PC-3 (cell line): ENCODE measurements around the gene ZNF322.

Experiments used
- EZH2 ChIP-seq: fragments of 300-600 bp; sonication (generic); IDR thresholded peaks from one replicate; pipeline ENCODE4 v1.6.1; 2017; ENCODE audit warnings: antibody characterized with exemption, mild to moderate bottlenecking, low read length; ENCODE audit not compliant: unreplicated experiment
- TF ChIP-seq, protein P1 (sequence below): fragments of 300-600 bp; sonication (generic); conservative IDR thresholded peaks from 2 replicates; pipeline ENCODE4 v1.5.1; 2017; ENCODE audit warnings: antibody characterized with exemption, low read depth, mild to moderate bottlenecking, low read length

DNA sequence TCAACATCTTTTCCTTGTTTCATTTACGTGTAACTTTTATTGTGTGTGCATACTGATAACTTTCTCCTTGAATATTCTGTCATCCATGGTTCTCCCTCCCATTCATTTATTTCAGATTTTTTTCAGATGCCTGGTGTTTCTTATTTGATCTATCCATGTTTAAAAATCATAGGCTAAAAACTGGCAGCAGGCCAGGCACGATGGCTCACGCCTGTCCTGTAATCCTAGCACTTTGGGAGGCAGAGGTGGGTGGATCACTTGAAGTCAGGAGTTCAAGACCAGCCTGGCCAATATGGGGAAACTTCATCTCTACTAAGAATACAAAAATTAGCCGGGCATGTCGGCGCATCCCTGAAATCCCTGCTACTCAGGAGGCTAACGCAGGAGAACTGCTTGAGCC, 31.7 kb downstream of the ZNF322 start:
- TF ChIP-seq, protein P1, sequence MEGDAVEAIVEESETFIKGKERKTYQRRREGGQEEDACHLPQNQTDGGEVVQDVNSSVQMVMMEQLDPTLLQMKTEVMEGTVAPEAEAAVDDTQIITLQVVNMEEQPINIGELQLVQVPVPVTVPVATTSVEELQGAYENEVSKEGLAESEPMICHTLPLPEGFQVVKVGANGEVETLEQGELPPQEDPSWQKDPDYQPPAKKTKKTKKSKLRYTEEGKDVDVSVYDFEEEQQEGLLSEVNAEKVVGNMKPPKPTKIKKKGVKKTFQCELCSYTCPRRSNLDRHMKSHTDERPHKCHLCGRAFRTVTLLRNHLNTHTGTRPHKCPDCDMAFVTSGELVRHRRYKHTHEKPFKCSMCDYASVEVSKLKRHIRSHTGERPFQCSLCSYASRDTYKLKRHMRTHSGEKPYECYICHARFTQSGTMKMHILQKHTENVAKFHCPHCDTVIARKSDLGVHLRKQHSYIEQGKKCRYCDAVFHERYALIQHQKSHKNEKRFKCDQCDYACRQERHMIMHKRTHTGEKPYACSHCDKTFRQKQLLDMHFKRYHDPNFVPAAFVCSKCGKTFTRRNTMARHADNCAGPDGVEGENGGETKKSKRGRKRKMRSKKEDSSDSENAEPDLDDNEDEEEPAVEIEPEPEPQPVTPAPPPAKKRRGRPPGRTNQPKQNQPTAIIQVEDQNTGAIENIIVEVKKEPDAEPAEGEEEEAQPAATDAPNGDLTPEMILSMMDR = no peak
- no peak for TF ChIP-seq EZH2
